HCT116 (cell line): ENCODE measurements around the gene CEP152. TPM values are rescaled to one million over a fixed set of nuclear protein-coding genes. Genes with fewer than 3 reads are reported as not detected.

ENCODE experiments used
- ATAC-seq: fragments of 200-7000 bp; cut with Tn5 transposase; 2 replicates; pipeline ENCODE4 v1.9.1; 2020; ENCODE audit warnings: mild to moderate bottlenecking, moderate library complexity
- BruUV-seq: library from RNA; stranded (reverse); fragments of 400-500 nt; replicated peaks from 2 replicates; lab custom pipeline; 2021; lab: Mats Ljungman, UMichigan
- CTCF ChIA-PET: fragments of 300-600 bp; sonication (Branson Sonifier 250); formaldehyde crosslinking; loops from one replicate; lab custom pipeline; 2021; ENCODE audit warnings: antibody characterized with exemption; lab: Charles Lee
- POLR2A ChIA-PET: fragments of 300-600, 350-600 bp; sonication (Branson Sonifier 250); formaldehyde crosslinking; loops from one replicate; lab custom pipeline; 2021; ENCODE audit warnings: antibody characterized with exemption; lab: Charles Lee
- RAD21 ChIA-PET, 2 experiments: fragments of 300-600 bp; sonication (Branson Sonifier 250); formaldehyde crosslinking; loops; one replicate each; lab custom pipeline; 2023; ENCODE audit warnings: low total read pairs in 2 of 2; ENCODE audit not compliant: uncharacterized antibody in 2 of 2, unreplicated experiment in 2 of 2, low non-redundant PET in 1 of 2; lab: Charles Lee
- DNase-seq: peaks from one replicate; pipeline ENCODE4 v3.0.0-alpha.2; 2010; ENCODE audit warnings: low read depth, low spot score
- H2AFZ ChIP-seq: fragments of 200-600 bp; shearing (Covaris generic), sonication (generic); 2 replicates; pipeline ENCODE4 v1.6.1; 2017; ENCODE audit warnings: low read depth, mixed run types, mixed read lengths, antibody characterized with exemption, low read length; ENCODE audit not compliant: poor library complexity, severe bottlenecking
- H3K27ac ChIP-seq: 2 replicates; pipeline ENCODE4 v1.5.1; 2012; ENCODE audit warnings: low read depth, low read length
- H3K27me3 ChIP-seq: fragments of 200-600 bp; sonication (generic); 2 replicates; pipeline ENCODE4 v1.6.1; 2016; ENCODE audit warnings: mixed run types, low read length, mixed read lengths; ENCODE audit not compliant: insufficient read depth
- H3K36me3 ChIP-seq, 2 experiments: fragments of 200-500 bp in 1 of 2; fragments of 200-600 bp in 1 of 2; sonication (Bioruptor generic) in 1 of 2; sonication (generic) in 1 of 2; 2 replicates each; pipeline versions ENCODE4 v1.5.1 to v1.6.1; 2014 to 2016; ENCODE audit warnings: low read length in 2 of 2, inconsistent platforms in 1 of 2, mixed read lengths in 1 of 2, mixed run types in 1 of 2; ENCODE audit not compliant: insufficient read depth in 2 of 2, control insufficient read depth in 1 of 2
- H3K4me1 ChIP-seq, 2 experiments: fragments of 200-600 bp in 1 of 2; sonication (generic) in 1 of 2; 2 replicates each; pipeline versions ENCODE4 v1.5.1 to v1.6.1; 2012 to 2017; ENCODE audit warnings: low read length in 2 of 2, inconsistent platforms in 1 of 2, mild to moderate bottlenecking in 1 of 2, mixed read lengths in 1 of 2, mixed run types in 1 of 2, moderate library complexity in 1 of 2; ENCODE audit not compliant: insufficient read depth in 2 of 2, control insufficient read depth in 1 of 2
- H3K4me2 ChIP-seq: fragments of 200-600 bp; sonication (generic); 2 replicates; pipeline ENCODE4 v1.6.1; 2017; ENCODE audit warnings: mixed run types, low read length, mixed read lengths
- H3K4me3 ChIP-seq, 2 experiments: fragments of 200-600 bp in 1 of 2; sonication (generic) in 1 of 2; replicated peaks in 1 of 2; 2 replicates each; pipeline ENCODE4 v1.5.1; 2011 to 2016; ENCODE audit warnings: low read length in 2 of 2, control low read depth in 1 of 2, low read depth in 1 of 2, mild to moderate bottlenecking in 1 of 2, mixed read lengths in 1 of 2, mixed run types in 1 of 2
- H3K79me2 ChIP-seq: fragments of 200-600 bp; sonication (generic); 2 replicates; pipeline ENCODE4 v1.6.1; 2017; ENCODE audit warnings: mild to moderate bottlenecking, mixed run types, low read length, moderate library complexity, mixed read lengths; ENCODE audit not compliant: insufficient read depth
- H3K9ac ChIP-seq: fragments of 200-600 bp; sonication (generic); 2 replicates; pipeline ENCODE4 v1.6.1; 2016; ENCODE audit warnings: low read length, mixed read lengths
- H3K9me2 ChIP-seq: fragments of 200-600 bp; sonication (generic), shearing (Covaris generic); 2 replicates; pipeline ENCODE4 v1.6.1; 2017; ENCODE audit warnings: mixed run types, mild to moderate bottlenecking, moderate library complexity; ENCODE audit not compliant: insufficient read depth
- H3K9me3 ChIP-seq, 2 experiments: fragments of 200-500 bp in 1 of 2; fragments of 200-600 bp in 1 of 2; sonication (Bioruptor generic) in 1 of 2; sonication (generic) in 1 of 2; 2 replicates each; pipeline ENCODE4 v1.6.1; 2014 to 2017; ENCODE audit warnings: low read length in 2 of 2, mixed read lengths in 2 of 2, inconsistent platforms in 1 of 2, low read depth in 1 of 2, mild to moderate bottlenecking in 1 of 2, mixed run types in 1 of 2, moderate library complexity in 1 of 2; ENCODE audit not compliant: control insufficient read depth in 1 of 2, insufficient read depth in 1 of 2
- H4K20me1 ChIP-seq: fragments of 200-600 bp; sonication (generic), shearing (Covaris generic); 2 replicates; pipeline ENCODE4 v1.6.1; 2017; ENCODE audit warnings: mixed run types, mild to moderate bottlenecking, moderate library complexity; ENCODE audit not compliant: insufficient read depth
- EGR1 ChIP-seq: IDR thresholded peaks from 2 replicates; pipeline ENCODE4 v1.6.1; 2012; ENCODE audit warnings: low read depth
- EZH2 ChIP-seq: fragments of 200-600 bp; sonication (generic); IDR thresholded peaks from 2 replicates; pipeline ENCODE4 v1.6.1; 2017; ENCODE audit warnings: antibody characterized with exemption, mixed run types
- FOSL1 ChIP-seq: IDR thresholded peaks from 2 replicates; pipeline ENCODE4 v1.6.1; 2012; ENCODE audit warnings: low read depth
- JUND ChIP-seq: IDR thresholded peaks from 2 replicates; pipeline ENCODE4 v1.6.1; 2012
- POLR2A ChIP-seq: IDR thresholded peaks from 2 replicates; pipeline ENCODE4 v1.7.0; 2011; ENCODE audit warnings: borderline replicate concordance; ENCODE audit not compliant: insufficient read depth, insufficient read length; ENCODE audit errors: extremely low read depth
- POLR2AphosphoS5 ChIP-seq: IDR thresholded peaks from 2 replicates; pipeline ENCODE4 v1.6.1; 2011; ENCODE audit warnings: mild to moderate bottlenecking, low read depth, low read length, moderate library complexity
- RAD21 ChIP-seq: IDR thresholded peaks from 2 replicates; pipeline ENCODE4 v1.6.1; 2012; ENCODE audit warnings: low read depth, mild to moderate bottlenecking
- SP1 ChIP-seq: IDR thresholded peaks from 2 replicates; pipeline ENCODE4 v1.6.1; 2012; ENCODE audit warnings: low read depth
- SRF ChIP-seq: IDR thresholded peaks from 2 replicates; pipeline ENCODE4 v1.6.1; 2012; ENCODE audit warnings: low read depth
- TCF7L2 ChIP-seq: IDR thresholded peaks from 2 replicates; pipeline ENCODE4 v1.7.0; 2011; ENCODE audit warnings: borderline replicate concordance, inconsistent platforms; ENCODE audit not compliant: insufficient read depth, insufficient read length; ENCODE audit errors: extremely low read depth
- YY1 ChIP-seq: IDR thresholded peaks from 2 replicates; pipeline ENCODE4 v1.6.1; 2011; ENCODE audit warnings: low read length, low read depth, moderate library complexity, mild to moderate bottlenecking; ENCODE audit not compliant: insufficient replicate concordance; ENCODE audit errors: extremely low read depth
- ZFX ChIP-seq: fragments of 450-650 bp; IDR thresholded peaks from 2 replicates; pipeline ENCODE4 v1.6.1; 2017
- ZNF274 ChIP-seq: fragments of 200-500 bp; sonication (Bioruptor generic); IDR thresholded peaks from 2 replicates; pipeline ENCODE4 v1.6.1; 2014; ENCODE audit warnings: mild to moderate bottlenecking, low read depth, low read length, inconsistent platforms
- intact Hi-C: fragments of 100-400 bp; cut with micrococcal nuclease; formaldehyde crosslinking; loops from 2 replicates; pipeline ENCODE4 v1.10.0; 2022
- total RNA-seq: library from RNA; stranded (reverse); gene quantifications from one replicate; pipeline ENCODE4 v1.2.1, GENCODE V29; 2021; ENCODE audit not compliant: unreplicated experiment
- TF ChIP-seq, protein P1 (sequence below): IDR thresholded peaks from 2 replicates; pipeline ENCODE4 v1.6.1; 2012; ENCODE audit warnings: low read depth

Gene CEP152
- total RNA-seq, 1 experiment from 2014 or later: 19.7 TPM

DNA sequence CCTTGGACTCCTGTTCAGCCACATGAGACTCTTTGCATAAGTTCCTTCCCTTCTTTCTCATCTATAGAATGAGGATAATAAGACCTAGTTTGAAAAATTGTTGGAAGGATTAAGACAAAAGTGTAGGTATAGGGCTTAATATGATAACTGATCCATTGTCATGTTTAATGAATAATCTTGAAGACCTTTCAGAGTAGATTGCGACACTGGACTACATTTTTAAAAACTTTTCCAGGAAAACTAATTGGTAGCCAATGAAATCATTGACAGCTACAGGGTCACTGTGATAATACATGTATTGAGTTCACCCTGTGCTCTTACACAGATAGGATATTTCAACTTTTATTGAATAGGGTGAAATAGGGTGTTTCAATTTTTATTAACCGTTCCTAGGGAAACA is 86.9 kb downstream of the CEP152 start:
- CTCF ChIA-PET: no interaction called here
- no peaks in the 10 kb centered on the region for H3K9me2 ChIP-seq
- POLR2A ChIA-PET: no interaction called here
- H3K36me3 ChIP-seq: no peaks in the 10 kb centered on the region
- H3K27ac ChIP-seq: no peak overlapping the region
- no peak for ATAC-seq
- TF ChIP-seq, protein P1, sequence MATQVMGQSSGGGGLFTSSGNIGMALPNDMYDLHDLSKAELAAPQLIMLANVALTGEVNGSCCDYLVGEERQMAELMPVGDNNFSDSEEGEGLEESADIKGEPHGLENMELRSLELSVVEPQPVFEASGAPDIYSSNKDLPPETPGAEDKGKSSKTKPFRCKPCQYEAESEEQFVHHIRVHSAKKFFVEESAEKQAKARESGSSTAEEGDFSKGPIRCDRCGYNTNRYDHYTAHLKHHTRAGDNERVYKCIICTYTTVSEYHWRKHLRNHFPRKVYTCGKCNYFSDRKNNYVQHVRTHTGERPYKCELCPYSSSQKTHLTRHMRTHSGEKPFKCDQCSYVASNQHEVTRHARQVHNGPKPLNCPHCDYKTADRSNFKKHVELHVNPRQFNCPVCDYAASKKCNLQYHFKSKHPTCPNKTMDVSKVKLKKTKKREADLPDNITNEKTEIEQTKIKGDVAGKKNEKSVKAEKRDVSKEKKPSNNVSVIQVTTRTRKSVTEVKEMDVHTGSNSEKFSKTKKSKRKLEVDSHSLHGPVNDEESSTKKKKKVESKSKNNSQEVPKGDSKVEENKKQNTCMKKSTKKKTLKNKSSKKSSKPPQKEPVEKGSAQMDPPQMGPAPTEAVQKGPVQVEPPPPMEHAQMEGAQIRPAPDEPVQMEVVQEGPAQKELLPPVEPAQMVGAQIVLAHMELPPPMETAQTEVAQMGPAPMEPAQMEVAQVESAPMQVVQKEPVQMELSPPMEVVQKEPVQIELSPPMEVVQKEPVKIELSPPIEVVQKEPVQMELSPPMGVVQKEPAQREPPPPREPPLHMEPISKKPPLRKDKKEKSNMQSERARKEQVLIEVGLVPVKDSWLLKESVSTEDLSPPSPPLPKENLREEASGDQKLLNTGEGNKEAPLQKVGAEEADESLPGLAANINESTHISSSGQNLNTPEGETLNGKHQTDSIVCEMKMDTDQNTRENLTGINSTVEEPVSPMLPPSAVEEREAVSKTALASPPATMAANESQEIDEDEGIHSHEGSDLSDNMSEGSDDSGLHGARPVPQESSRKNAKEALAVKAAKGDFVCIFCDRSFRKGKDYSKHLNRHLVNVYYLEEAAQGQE: no peak
- TF ChIP-seq RAD21: no peak
- TF ChIP-seq, all 23 proteins: peak for 0
- intact Hi-C loops: no loop called here
- no peaks in the 10 kb centered on the region for H3K9me3 ChIP-seq
- H3K4me3 ChIP-seq: no peak overlapping the region
- H3K79me2 ChIP-seq: no peaks in the 10 kb centered on the region
- no peak overlapping the region for H3K4me2 ChIP-seq
- no peaks in the 10 kb centered on the region for H3K27me3 ChIP-seq
- peaks cover 0 to 15% of the 10 kb centered on the region in 2 experiments; a peak in 2 of 4 replicates for H3K4me1 ChIP-seq
- no peak overlapping the region for H2AFZ ChIP-seq
- RAD21 ChIA-PET: no interaction called here
- no peak for DNase-seq
- H4K20me1 ChIP-seq: no peaks in the 10 kb centered on the region
- H3K9ac ChIP-seq: no peak overlapping the region
- BruUV-seq: no TSS peak

DNA sequence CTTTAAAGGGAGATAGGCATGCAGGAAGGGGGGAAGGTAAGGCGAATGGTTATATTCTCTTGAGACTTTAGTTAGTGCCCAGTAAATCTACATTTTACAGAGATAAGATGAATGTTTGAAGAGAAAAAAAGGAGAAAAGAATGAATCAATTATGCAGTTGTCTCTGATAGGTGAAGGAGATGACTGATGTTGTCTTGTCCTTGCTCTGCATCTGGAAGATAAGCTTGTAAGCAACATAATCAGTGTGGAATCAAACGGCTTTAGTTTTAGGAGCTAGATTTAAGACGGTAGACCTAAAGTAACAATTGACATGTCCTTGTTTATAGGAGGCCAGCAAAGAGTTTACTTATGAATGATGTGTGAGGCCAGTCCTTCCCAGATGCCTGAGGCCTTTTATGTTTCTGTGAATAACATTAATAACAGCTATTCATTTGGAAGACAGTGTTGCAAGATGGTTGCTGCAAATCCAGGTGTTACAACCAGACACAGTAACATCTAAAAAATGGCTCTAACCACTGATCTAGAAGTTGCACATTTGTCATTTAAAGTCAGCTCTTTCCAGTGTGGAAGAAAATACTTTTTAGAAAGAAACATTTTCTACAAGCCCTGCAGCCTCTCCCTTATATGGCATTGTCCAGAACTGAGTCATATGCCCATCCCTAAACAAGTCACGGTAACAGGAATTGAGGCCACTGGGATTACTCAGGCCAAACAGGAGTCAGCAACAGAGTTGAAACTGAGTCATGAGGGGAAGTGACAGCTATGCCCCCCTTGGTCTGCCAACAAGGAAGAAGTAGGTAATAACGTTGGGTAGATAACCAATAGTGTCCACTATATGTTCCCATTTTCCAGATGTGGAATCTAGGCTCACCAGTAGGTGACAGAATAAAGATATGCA is 87.9 kb downstream of the CEP152 start:
- ATAC-seq: peak; percentile 80
- Histone ChIP-seq H3K9me2 (no peaks in the 10 kb centered on the region), H3K4me1 (peaks cover 0 to 15% of the 10 kb centered on the region in 2 experiments; a peak in 2 of 4 replicates), H3K27me3 (no peaks in the 10 kb centered on the region), H3K36me3 (no peaks in the 10 kb centered on the region), H3K9ac (no peak overlapping the region), H4K20me1 (no peaks in the 10 kb centered on the region), H2AFZ (no peak overlapping the region), H3K9me3 (no peaks in the 10 kb centered on the region), H3K4me3 (no peak overlapping the region), H3K79me2 (no peaks in the 10 kb centered on the region), H3K27ac (no peak overlapping the region), H3K4me2 (peak overlapping the region; percentile 21)
- no TSS peak for BruUV-seq
- RAD21 ChIA-PET: no interaction called here
- POLR2A ChIA-PET: no interaction called here
- CTCF ChIA-PET: no interaction called here
- intact Hi-C loops: no loop called here
- peak; percentile 62 for DNase-seq
- no peak for TF ChIP-seq TCF7L2
- TF ChIP-seq SP1: peak; percentile 27; the same call in 1 of the 2 replicates
- no peak for TF ChIP-seq POLR2A
- no peak for TF ChIP-seq POLR2AphosphoS5
- TF ChIP-seq YY1: no peak
- no peak for TF ChIP-seq EGR1
- TF ChIP-seq SRF: peak; percentile 97
- no peak for TF ChIP-seq RAD21
- no peak for TF ChIP-seq EZH2
- no peak for TF ChIP-seq ZFX
- peak; percentile 58; the same call in 1 of the 2 replicates for TF ChIP-seq FOSL1
- TF ChIP-seq ZNF274: no peak
- peak; percentile 46; the same call in 1 of the 2 replicates for TF ChIP-seq JUND
